Omental fat pad (tissue), 4 donors: ENCODE measurements around the gene ZMIZ1. TPM values are rescaled to one million over a fixed set of nuclear protein-coding genes. Genes with fewer than 3 reads are reported as not detected.

Experiments
- ATAC-seq: fragments of 150-250 bp; one replicate; pipeline ENCODE4 v1.9.1; 2016; ENCODE audit warnings: mild to moderate bottlenecking, moderate library complexity; ENCODE audit not compliant: low FRiP score
- DNase-seq: peaks from one replicate; pipeline ENCODE4 v3.0.0-alpha.2; 2019; ENCODE audit warnings: low spot score
- total RNA-seq, 4 donors: library from RNA; depleted of rRNA; stranded (reverse); fragments of >200 nt; gene quantifications; one replicate each; pipeline ENCODE4 v1.1.0, GENCODE V29; 2016
- TF ChIP-seq, protein P1 (sequence below), 3 donors: fragments of 450-650 bp; IDR thresholded peaks; one replicate each; pipeline ENCODE4 v1.5.1; 2016 to 2017; ENCODE audit warnings: antibody characterized with exemption in 3 of 3, mild to moderate bottlenecking in 3 of 3, moderate library complexity in 2 of 3

The ZMIZ1 gene
- total RNA-seq, 4 donors from 2014 or later: 24.2 to 64.8 (median 43.1) TPM

DNA sequence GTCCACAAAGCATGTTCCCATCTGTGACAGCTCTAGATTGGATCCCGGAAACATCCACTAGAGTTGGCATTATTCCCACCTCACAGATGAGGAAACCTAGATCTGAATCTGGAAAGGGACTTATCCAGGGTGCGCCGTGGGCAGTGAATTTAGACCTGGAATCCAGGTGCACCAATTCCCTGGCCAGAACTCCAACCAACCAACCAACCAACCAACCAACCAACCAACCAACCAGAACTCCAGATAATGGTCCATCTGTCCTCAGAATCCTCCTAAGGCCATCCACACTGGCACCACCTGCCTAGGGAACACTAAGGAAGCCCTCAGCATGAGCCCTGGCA, 42.0 kb upstream of the ZMIZ1 start:
- ATAC-seq (no peak), DNase-seq (no peak)
- TF ChIP-seq, protein P1, sequence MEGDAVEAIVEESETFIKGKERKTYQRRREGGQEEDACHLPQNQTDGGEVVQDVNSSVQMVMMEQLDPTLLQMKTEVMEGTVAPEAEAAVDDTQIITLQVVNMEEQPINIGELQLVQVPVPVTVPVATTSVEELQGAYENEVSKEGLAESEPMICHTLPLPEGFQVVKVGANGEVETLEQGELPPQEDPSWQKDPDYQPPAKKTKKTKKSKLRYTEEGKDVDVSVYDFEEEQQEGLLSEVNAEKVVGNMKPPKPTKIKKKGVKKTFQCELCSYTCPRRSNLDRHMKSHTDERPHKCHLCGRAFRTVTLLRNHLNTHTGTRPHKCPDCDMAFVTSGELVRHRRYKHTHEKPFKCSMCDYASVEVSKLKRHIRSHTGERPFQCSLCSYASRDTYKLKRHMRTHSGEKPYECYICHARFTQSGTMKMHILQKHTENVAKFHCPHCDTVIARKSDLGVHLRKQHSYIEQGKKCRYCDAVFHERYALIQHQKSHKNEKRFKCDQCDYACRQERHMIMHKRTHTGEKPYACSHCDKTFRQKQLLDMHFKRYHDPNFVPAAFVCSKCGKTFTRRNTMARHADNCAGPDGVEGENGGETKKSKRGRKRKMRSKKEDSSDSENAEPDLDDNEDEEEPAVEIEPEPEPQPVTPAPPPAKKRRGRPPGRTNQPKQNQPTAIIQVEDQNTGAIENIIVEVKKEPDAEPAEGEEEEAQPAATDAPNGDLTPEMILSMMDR (IDR thresholded peaks at IDR 0.05): no peak

DNA sequence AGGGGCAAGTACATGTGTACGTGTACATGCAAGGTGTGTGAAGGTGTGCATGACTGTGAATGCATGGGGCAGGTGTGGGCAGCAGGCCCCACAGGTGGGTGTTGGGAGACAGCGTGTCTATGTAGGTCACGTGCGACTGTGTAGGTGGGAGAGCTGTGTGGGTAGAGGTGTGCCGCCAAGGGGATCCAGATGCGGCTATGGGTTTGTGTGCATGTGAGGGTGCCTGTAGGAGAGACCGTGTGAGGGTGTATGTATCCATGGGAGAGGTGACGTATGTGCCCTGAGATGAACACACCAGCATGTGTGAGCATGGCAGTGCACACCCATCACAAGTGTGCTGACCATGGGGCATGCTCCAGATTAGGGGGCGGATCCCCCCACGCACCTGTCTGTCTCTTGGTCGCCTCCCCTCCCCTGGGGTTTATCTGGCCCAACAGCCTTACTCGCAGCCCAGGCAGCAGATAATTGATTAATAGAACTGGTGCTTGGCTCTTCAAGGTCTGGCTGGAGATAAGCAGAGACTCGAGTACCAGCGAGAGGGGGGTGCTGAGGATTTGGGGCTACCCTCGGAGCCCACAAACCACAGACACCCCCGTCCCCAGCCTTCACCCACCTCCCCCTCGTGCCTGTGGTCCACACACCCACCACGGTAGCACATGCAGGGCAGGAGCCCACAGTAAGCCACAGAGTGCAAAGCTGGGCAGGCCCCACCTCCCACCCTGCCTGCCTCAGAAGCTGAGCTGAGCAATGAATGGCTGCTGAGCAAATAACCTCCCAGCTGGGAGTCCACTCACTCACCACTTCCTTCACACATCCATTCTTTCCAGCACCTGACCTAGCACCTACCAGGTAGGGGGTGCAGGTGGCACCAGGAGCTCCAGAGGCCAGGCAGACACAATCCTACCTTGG, 41.4 kb upstream of the ZMIZ1 start:
- DNase-seq (no peak), ATAC-seq (no peak)
- TF ChIP-seq, protein P1 (IDR thresholded peaks at IDR 0.05): no peak

DNA sequence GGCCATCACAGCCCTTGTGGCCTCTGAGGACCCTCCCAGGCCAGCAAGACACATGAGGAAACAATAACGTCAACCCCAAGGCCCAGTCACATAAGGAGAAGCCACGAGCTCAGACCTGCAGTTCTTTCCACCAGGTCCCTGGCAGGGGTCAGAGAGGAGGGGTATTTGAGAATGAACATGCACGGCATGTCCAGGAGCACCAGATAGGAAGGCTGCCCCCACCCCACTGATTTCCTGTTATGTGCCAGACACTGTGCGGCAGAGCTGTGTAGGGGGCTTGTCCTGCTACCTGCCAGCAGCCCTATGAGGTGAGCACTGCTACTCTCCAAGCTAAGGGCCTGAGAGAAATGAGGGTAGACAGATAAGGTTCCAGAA, 40.7 kb upstream of the ZMIZ1 start:
- no peak for ATAC-seq
- DNase-seq: no peak
- TF ChIP-seq, protein P1 (IDR thresholded peaks at IDR 0.05): no peak

DNA sequence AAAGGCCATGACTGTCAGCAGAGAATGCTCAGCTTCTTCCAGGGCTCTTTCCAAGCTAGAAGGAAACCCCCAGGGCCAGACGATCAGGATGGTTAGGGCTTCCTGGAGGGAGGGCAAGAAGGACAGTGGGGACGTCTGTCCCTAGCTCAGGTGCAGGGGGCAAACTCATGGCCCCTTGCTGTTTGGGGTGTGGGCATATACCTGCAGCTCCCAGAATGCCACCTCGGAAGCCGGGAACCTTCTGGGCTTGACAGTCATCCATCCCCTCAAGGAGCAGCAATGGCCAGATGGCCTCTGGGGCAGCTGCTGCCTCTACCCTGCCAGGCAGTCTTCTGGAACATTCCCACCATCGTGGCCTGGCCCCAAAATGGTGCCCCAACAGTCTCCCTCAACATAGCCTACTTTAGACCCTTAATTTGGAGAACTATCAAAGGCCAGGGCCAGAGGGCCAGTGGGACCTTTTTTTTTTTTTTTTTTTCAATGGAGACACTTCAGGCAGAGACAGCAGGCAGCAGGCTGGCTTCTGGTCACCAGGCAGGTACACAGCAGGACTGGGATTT, 40.2 kb upstream of the ZMIZ1 start:
- TF ChIP-seq, protein P1 (IDR thresholded peaks at IDR 0.05): no peak
- no peak for ATAC-seq
- DNase-seq: no peak

DNA sequence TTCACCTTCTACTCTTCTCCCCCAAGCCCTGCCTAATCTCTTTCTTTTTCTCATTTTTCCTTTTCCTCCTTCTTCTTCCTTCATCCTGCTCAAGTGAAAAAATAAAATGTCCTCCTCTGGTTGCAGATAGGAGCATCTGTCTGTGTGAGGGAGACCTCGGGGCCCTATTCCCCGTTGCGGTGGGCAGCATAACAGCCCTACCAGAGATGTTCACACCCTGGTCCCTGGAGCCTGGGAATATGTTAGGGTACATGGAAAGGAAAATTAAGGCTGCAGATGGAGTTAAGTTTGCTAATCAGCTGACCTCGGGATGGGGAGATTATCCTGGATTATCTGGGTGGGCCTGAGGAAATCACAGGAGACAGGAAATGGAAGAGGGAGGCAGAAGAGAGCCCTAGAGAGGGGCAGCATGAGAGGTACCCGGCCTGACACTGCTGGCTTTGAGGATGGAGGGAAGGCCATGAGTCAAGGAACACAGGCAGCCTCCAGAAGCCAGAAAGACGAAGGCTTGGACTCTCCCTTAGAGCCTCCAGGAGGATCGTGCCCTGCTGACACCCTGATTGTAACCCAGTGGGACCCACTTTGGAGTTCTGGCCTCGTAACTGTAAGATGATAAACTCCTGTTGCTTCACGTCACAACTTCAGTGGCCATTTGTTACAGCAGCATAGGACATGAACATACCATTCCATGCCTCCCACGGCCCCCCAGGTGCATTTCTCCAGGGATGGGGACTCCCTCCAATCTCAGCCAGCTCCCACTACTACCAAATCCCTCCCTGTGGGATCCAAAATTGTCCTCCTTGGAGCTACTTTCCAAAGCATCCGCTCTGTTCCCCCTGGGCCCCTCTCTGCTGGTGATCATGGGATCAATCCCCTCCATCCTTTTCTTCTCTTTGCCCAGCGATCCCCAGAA, 39.0 kb upstream of the ZMIZ1 start:
- TF ChIP-seq, protein P1 (IDR thresholded peaks at IDR 0.05): no peak
- DNase-seq (no peak), ATAC-seq (no peak)

DNA sequence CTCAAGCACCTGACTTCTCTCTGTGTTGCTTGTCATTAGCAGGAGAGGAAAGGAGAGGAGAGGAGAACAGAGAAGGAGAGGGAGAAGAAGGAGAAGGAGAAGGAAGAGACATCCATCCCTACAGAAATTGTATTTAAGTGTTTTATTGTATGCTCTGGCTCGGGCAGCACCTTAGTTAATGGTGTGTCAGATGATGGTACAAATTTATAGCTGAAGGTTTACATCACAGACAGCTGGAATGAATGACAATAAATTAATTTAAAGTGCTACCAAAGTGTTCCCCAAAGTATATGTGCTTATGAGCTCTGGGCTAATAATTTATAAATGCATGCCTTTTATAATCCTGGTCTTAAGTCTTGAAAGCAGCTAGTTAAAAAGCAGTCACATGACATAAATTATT, 38.1 kb upstream of the ZMIZ1 start:
- no peak for DNase-seq
- no peak for ATAC-seq
- TF ChIP-seq, protein P1 (IDR thresholded peaks at IDR 0.05): no peak
